Kidney epithelial cell (primary cell): ENCODE data around the gene C11orf21. TPM values are rescaled to one million over a fixed set of nuclear protein-coding genes. Genes with fewer than 3 reads are reported as not detected.

Experiments used
- DNase-seq: peaks from one replicate; pipeline ENCODE4 v3.0.0-alpha.2; 2010; ENCODE audit warnings: low read depth
- H3K27me3 ChIP-seq: 2 replicates; pipeline ENCODE4 v1.6.0; 2011; ENCODE audit warnings: low read length; ENCODE audit not compliant: control insufficient read depth, insufficient read depth
- H3K36me3 ChIP-seq: 2 replicates; pipeline ENCODE4 v1.5.1; 2011; ENCODE audit warnings: low read length; ENCODE audit not compliant: control insufficient read depth, insufficient read depth
- H3K4me3 ChIP-seq: 2 replicates; pipeline ENCODE4 v1.5.1; 2011; ENCODE audit warnings: low read depth, mild to moderate bottlenecking, control low read depth, low read length
- total RNA-seq: library from RNA; depleted of rRNA; stranded (reverse); fragments of >200 nt; gene quantifications from 2 replicates; pipeline ENCODE4 v1.2.3, GENCODE V29; 2015
- TF ChIP-seq, protein P1 (sequence below): IDR thresholded peaks from 2 replicates; pipeline ENCODE4 v1.5.1; 2011; ENCODE audit warnings: mild to moderate bottlenecking, moderate library complexity, low read length, control low read depth, inconsistent platforms; ENCODE audit not compliant: insufficient read depth, poor library complexity, severe bottlenecking

C11orf21 gene
- total RNA-seq, 1 donor from 2014 or later: not detected

GRCh38 chr11:2325719-2326118 lies 24.0 kb upstream of the C11orf21 start:
- no peak for DNase-seq
- Histone ChIP-seq H3K36me3 (no peaks in the 10 kb centered on the region), H3K4me3 (no peak overlapping the region), H3K27me3 (no peaks in the 10 kb centered on the region)
- TF ChIP-seq, protein P1, sequence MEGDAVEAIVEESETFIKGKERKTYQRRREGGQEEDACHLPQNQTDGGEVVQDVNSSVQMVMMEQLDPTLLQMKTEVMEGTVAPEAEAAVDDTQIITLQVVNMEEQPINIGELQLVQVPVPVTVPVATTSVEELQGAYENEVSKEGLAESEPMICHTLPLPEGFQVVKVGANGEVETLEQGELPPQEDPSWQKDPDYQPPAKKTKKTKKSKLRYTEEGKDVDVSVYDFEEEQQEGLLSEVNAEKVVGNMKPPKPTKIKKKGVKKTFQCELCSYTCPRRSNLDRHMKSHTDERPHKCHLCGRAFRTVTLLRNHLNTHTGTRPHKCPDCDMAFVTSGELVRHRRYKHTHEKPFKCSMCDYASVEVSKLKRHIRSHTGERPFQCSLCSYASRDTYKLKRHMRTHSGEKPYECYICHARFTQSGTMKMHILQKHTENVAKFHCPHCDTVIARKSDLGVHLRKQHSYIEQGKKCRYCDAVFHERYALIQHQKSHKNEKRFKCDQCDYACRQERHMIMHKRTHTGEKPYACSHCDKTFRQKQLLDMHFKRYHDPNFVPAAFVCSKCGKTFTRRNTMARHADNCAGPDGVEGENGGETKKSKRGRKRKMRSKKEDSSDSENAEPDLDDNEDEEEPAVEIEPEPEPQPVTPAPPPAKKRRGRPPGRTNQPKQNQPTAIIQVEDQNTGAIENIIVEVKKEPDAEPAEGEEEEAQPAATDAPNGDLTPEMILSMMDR: no peak

DNA sequence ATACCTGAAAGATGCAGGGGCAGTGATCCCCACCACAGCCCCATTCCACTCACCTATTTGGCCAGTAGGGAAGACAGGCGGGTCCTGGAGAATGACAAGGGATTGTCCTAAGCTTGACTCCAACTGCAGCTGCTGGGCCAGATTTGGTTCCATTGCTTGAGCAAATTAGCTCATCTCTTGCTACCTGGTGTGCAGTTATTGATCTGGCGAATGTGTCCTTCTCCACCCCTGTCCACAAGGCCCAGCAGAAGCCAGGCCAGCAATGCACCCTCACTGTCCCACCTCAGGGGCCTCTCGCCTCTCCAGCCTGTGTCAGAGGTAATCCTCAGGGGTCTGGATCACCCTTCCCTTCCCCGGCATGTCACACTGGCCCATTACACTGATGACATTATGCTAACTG lies 23.4 kb upstream of the C11orf21 start:
- TF ChIP-seq, protein P1: no peak
- DNase-seq: no peak
- no peaks in the 10 kb centered on the region for H3K36me3 ChIP-seq
- no peaks in the 10 kb centered on the region for H3K27me3 ChIP-seq
- no peak overlapping the region for H3K4me3 ChIP-seq

GRCh38 chr11:2321311-2321683 lies 19.6 kb upstream of the C11orf21 start:
- TF ChIP-seq, protein P1: no peak
- H3K36me3 ChIP-seq: no peaks in the 10 kb centered on the region
- DNase-seq: no peak
- H3K27me3 ChIP-seq: peaks cover 4% of the 10 kb centered on the region
- H3K4me3 ChIP-seq: no peak overlapping the region

- no peaks in the 10 kb centered on the region for H3K36me3 ChIP-seq
- TF ChIP-seq, protein P1: no peak
- DNase-seq: no peak
- no peak overlapping the region for H3K4me3 ChIP-seq
- H3K27me3 ChIP-seq: peaks cover 4% of the 10 kb centered on the region
Measured at GRCh38 chr11:2320568-2321310, 19.0 kb upstream of the C11orf21 start.

DNA sequence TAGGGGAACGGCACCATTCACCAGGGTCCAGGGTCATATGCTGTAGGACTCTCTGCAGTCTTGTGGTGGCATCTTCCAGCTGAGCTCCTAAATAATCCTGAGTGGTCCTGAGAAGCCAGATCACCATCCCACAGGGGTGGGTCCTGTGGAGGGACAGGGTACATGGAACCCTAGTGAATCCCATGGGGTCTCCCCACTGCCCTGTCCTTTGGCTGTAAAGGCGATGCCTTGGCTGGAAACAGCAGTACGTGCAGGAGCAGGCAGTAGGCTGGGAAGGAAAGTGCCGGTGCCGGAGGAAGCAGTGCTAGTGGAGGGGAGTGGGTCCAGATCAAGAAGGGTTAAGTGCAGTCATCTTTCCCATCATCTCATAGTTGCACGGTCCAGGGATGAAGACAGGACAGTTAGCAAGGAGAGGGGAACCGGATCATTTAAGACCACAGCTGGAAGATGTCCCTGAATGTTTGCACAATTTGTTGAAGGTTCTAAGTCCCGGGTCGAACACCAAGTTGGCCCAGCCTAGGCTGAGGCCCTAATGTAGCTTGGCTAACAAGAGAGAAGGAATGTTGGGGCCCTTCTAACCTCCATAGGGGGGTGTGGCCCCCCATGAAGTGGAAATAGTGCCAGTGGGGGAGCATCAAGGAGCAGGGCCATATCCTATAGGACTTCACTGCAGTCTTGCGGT lies 18.2 kb upstream of the C11orf21 start:
- H3K27me3 ChIP-seq: peaks cover 4% of the 10 kb centered on the region
- TF ChIP-seq, protein P1: no peak
- no peak overlapping the region for H3K4me3 ChIP-seq
- DNase-seq: no peak
- H3K36me3 ChIP-seq: no peaks in the 10 kb centered on the region
